ENCODE data around the gene VAT1L. TPM values are rescaled to one million over a fixed set of nuclear protein-coding genes. Genes with fewer than 3 reads are reported as not detected.

The VAT1L gene
- total RNA-seq, 1 experiment from 2014 or later: 19.1 TPM

GRCh38 chr16:77922228-77922754 is 133.9 kb downstream of the VAT1L start:
- H3K27me3 Mint-ChIP-seq (ENCODE audit: low read depth): peaks cover 2% of the 10 kb centered on the region; the same call in 1 of the 2 replicates
- no peaks in the 10 kb centered on the region for H3K9me3 Mint-ChIP-seq
- H3K4me3 Mint-ChIP-seq: no peak overlapping the region
- ChIA-PET POLR2A (no interaction called here), CTCF (interaction anchor here (1.4 kb wide), 2 partner anchors 30 to 81 kb away, joined by 3 to 4 read pairs; no protein-coding TSS in a partner anchor)
- no peak for TF ChIP-seq ZNF416 (CRISPR knock-in tag; IDR thresholded peaks at IDR 0.05)
- TF ChIP-seq ZNF423 (CRISPR knock-in tag; IDR thresholded peaks at IDR 0.05): no peak
- TF ChIP-seq NR1H2 (CRISPR knock-in tag; IDR thresholded peaks at IDR 0.05): no peak
- no peak for TF ChIP-seq USF2 (CRISPR knock-in tag; IDR thresholded peaks at IDR 0.05)
- no peak for TF ChIP-seq USF1 (CRISPR knock-in tag; IDR thresholded peaks at IDR 0.05)
- no peak for TF ChIP-seq FOXJ3 (CRISPR knock-in tag; IDR thresholded peaks at IDR 0.05; ENCODE audit: borderline replicate concordance)
- TF ChIP-seq RORB (CRISPR knock-in tag; IDR thresholded peaks at IDR 0.05): no peak
- TF ChIP-seq CREM (CRISPR knock-in tag; IDR thresholded peaks at IDR 0.05): no peak
- TF ChIP-seq PRDM15 (CRISPR knock-in tag; IDR thresholded peaks at IDR 0.05): no peak
- no peak for TF ChIP-seq JUN (CRISPR knock-in tag; IDR thresholded peaks at IDR 0.05)
- no peak for TF ChIP-seq MLX (CRISPR knock-in tag; IDR thresholded peaks at IDR 0.05)
- no peak for TF ChIP-seq CREB1 (CRISPR knock-in tag; IDR thresholded peaks at IDR 0.05)
- ATAC-seq (no peak), DNase-seq (ENCODE audit: low spot score) (no peak)
- no peak overlapping the region for H3K27ac Mint-ChIP-seq
- peaks cover 36% of the 10 kb centered on the region for H3K4me1 Mint-ChIP-seq
- no peaks in the 10 kb centered on the region; the same call in 1 of the 2 replicates for H3K36me3 Mint-ChIP-seq

GRCh38 chr16:77925531-77925930 is 137.2 kb downstream of the VAT1L start:
- Mint-ChIP-seq H3K27ac (no peak overlapping the region), H3K4me3 (no peak overlapping the region), H3K4me1 (peaks cover 11% of the 10 kb centered on the region), H3K9me3 (no peaks in the 10 kb centered on the region), H3K27me3 (ENCODE audit: low read depth) (peaks cover 2% of the 10 kb centered on the region; the same call in 1 of the 2 replicates), H3K36me3 (no peaks in the 10 kb centered on the region; the same call in 1 of the 2 replicates)
- DNase-seq (ENCODE audit: low spot score) (no peak), ATAC-seq (no peak)
- ChIA-PET CTCF (interaction anchor here (0.6 to 1.2 kb wide), 2 partner anchors 10 to 265 kb away, joined by 3 to 4 read pairs; no protein-coding TSS in a partner anchor), POLR2A (no interaction called here)
- TF ChIP-seq HMGXB4 (CRISPR knock-in tag; IDR thresholded peaks at IDR 0.05) (no peak), NR3C1 (CRISPR knock-in tag; conservative IDR thresholded peaks at IDR 0.05; ENCODE audit: low read depth) (no peak), TEAD4 (CRISPR knock-in tag; IDR thresholded peaks at IDR 0.05) (no peak), AR (CRISPR knock-in tag; IDR thresholded peaks at IDR 0.05) (no peak), SP1 (CRISPR knock-in tag; conservative IDR thresholded peaks at IDR 0.05) (no peak), ZNF396 (CRISPR knock-in tag; IDR thresholded peaks at IDR 0.05; ENCODE audit: borderline replicate concordance) (no peak), ZNF138 (CRISPR knock-in tag; conservative IDR thresholded peaks at IDR 0.05) (no peak), E2F5 (CRISPR knock-in tag; IDR thresholded peaks at IDR 0.05) (no peak), E2F1 (CRISPR knock-in tag; IDR thresholded peaks at IDR 0.05) (no peak)
